ENCODE measurements around the gene MMP11.

Gene MMP11

DNA sequence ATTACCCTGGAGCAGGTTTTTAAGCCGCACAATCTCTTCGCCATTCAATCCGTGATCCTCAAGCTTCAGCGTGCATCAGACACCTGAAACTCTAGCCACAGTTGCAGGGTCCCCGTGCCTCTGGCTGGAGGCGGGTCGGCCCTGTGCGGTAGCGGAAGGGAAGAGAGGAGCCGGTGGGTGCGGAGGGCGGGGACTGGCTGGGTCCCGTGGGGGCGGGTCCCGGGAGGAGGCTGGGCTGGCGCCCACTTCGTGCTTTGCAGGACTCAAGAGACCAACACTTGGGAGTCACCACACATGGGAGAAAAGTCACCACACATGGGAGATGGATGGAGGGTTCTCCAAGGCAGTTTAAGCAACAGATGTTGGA is 9.1 kb upstream of the MMP11 start:
- DNase-seq (ENCODE audit: low read depth in 1 of 2, low spot score in 1 of 2): no peak
- TF ChIP-seq, protein P1, sequence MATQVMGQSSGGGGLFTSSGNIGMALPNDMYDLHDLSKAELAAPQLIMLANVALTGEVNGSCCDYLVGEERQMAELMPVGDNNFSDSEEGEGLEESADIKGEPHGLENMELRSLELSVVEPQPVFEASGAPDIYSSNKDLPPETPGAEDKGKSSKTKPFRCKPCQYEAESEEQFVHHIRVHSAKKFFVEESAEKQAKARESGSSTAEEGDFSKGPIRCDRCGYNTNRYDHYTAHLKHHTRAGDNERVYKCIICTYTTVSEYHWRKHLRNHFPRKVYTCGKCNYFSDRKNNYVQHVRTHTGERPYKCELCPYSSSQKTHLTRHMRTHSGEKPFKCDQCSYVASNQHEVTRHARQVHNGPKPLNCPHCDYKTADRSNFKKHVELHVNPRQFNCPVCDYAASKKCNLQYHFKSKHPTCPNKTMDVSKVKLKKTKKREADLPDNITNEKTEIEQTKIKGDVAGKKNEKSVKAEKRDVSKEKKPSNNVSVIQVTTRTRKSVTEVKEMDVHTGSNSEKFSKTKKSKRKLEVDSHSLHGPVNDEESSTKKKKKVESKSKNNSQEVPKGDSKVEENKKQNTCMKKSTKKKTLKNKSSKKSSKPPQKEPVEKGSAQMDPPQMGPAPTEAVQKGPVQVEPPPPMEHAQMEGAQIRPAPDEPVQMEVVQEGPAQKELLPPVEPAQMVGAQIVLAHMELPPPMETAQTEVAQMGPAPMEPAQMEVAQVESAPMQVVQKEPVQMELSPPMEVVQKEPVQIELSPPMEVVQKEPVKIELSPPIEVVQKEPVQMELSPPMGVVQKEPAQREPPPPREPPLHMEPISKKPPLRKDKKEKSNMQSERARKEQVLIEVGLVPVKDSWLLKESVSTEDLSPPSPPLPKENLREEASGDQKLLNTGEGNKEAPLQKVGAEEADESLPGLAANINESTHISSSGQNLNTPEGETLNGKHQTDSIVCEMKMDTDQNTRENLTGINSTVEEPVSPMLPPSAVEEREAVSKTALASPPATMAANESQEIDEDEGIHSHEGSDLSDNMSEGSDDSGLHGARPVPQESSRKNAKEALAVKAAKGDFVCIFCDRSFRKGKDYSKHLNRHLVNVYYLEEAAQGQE (IDR thresholded peaks at IDR 0.05; ENCODE audit: insufficient replicate concordance, low read depth): no peak
- TF ChIP-seq, protein P2, sequence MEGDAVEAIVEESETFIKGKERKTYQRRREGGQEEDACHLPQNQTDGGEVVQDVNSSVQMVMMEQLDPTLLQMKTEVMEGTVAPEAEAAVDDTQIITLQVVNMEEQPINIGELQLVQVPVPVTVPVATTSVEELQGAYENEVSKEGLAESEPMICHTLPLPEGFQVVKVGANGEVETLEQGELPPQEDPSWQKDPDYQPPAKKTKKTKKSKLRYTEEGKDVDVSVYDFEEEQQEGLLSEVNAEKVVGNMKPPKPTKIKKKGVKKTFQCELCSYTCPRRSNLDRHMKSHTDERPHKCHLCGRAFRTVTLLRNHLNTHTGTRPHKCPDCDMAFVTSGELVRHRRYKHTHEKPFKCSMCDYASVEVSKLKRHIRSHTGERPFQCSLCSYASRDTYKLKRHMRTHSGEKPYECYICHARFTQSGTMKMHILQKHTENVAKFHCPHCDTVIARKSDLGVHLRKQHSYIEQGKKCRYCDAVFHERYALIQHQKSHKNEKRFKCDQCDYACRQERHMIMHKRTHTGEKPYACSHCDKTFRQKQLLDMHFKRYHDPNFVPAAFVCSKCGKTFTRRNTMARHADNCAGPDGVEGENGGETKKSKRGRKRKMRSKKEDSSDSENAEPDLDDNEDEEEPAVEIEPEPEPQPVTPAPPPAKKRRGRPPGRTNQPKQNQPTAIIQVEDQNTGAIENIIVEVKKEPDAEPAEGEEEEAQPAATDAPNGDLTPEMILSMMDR (IDR thresholded peaks at IDR 0.05; ENCODE audit: insufficient read depth, low read length): no peak
- TF ChIP-seq POLR2AphosphoS5 (IDR thresholded peaks at IDR 0.05; ENCODE audit: low read depth): no peak
- no peak for TF ChIP-seq SPI1 (IDR thresholded peaks at IDR 0.05; ENCODE audit: borderline replicate concordance, low read depth)
- TF ChIP-seq GABPA (IDR thresholded peaks at IDR 0.05; ENCODE audit: low read depth): no peak
- H3K27ac ChIP-seq (replicated peaks): no peak overlapping the region
- H3K27me3 ChIP-seq (ENCODE audit: insufficient read depth, poor library complexity, severe bottlenecking): no peaks in the 10 kb centered on the region
- H3K4me3 ChIP-seq (replicated peaks; ENCODE audit: insufficient read depth, low read length): no peak overlapping the region

GRCh38 chr22:23763954-23764353 is 8.7 kb upstream of the MMP11 start:
- TF ChIP-seq SPI1 (IDR thresholded peaks at IDR 0.05; ENCODE audit: borderline replicate concordance, low read depth) (no peak), POLR2AphosphoS5 (IDR thresholded peaks at IDR 0.05; ENCODE audit: low read depth) (no peak), GABPA (IDR thresholded peaks at IDR 0.05; ENCODE audit: low read depth) (no peak)
- TF ChIP-seq, protein P2 (IDR thresholded peaks at IDR 0.05; ENCODE audit: insufficient read depth, low read length): no peak
- TF ChIP-seq, protein P1 (IDR thresholded peaks at IDR 0.05; ENCODE audit: insufficient replicate concordance, low read depth): no peak
- DNase-seq (ENCODE audit: low read depth in 1 of 2, low spot score in 1 of 2): no peak
- Histone ChIP-seq H3K4me3 (replicated peaks; ENCODE audit: insufficient read depth, low read length) (no peak overlapping the region), H3K27ac (replicated peaks) (no peak overlapping the region), H3K27me3 (ENCODE audit: insufficient read depth, poor library complexity, severe bottlenecking) (no peaks in the 10 kb centered on the region)

- TF ChIP-seq POLR2AphosphoS5 (IDR thresholded peaks at IDR 0.05; ENCODE audit: low read depth): peak; percentile 6; the same call in 1 of the 2 replicates
- TF ChIP-seq, protein P2 (IDR thresholded peaks at IDR 0.05; ENCODE audit: insufficient read depth, low read length): no peak
- no peak overlapping the region for H3K4me3 ChIP-seq (replicated peaks; ENCODE audit: insufficient read depth, low read length)
- H3K27ac ChIP-seq (replicated peaks): no peak overlapping the region
- H3K27me3 ChIP-seq (ENCODE audit: insufficient read depth, poor library complexity, severe bottlenecking): no peaks in the 10 kb centered on the region
- DNase-seq (ENCODE audit: low read depth in 1 of 2, low spot score in 1 of 2): no peak
Measured at GRCh38 chr22:23764899-23765881, 7.5 kb upstream of the MMP11 start.

Measured in HL-60 (cell line).